GM12872 (cell line): ENCODE data around the gene REX1BD.

Experiments
- CTCF ChIP-seq: IDR thresholded peaks from 3 replicates; pipeline ENCODE4 v1.5.1; 2011; ENCODE audit warnings: low read depth, mild to moderate bottlenecking, low read length, moderate library complexity; ENCODE audit not compliant: insufficient read depth

REX1BD gene

GRCh38 chr19:18620902-18621301, 32.3 kb downstream of the REX1BD start:
- no peak for TF ChIP-seq CTCF

- TF ChIP-seq CTCF: no peak
These were observed 38.3 kb downstream of the REX1BD start for GRCh38 chr19:18626906-18627305.

- no peak for TF ChIP-seq CTCF
These were observed 40.8 kb downstream of the REX1BD start for GRCh38 chr19:18629166-18630088.

GRCh38 chr19:18633321-18633720, 44.7 kb downstream of the REX1BD start:
- no peak for TF ChIP-seq CTCF

- no peak for TF ChIP-seq CTCF
These were observed 46.2 kb downstream of the REX1BD start for GRCh38 chr19:18634612-18635297.

- TF ChIP-seq CTCF: no peak
These were observed 47.2 kb downstream of the REX1BD start for GRCh38 chr19:18635831-18636182.

- TF ChIP-seq CTCF: no peak
These were observed 47.8 kb downstream of the REX1BD start for GRCh38 chr19:18636183-18636968.
